ENCODE data around the gene SLC6A7. TPM values are rescaled to one million over a fixed set of nuclear protein-coding genes. Genes with fewer than 3 reads are reported as not detected.

The SLC6A7 gene
- total RNA-seq, 2 donors from 2014 or later = not detected

GRCh38 chr5:150172556-150172955 is 17.3 kb upstream of the SLC6A7 start:
- ATAC-seq = no peak
- Mint-ChIP-seq H3K36me3 (no peaks in the 10 kb centered on the region), H3K4me1 (ENCODE audit: low read depth in 2 of 2) (peaks cover 0 to 5% of the 10 kb centered on the region in 2 donors), H3K4me3 (no peak overlapping the region), H3K27me3 (peaks cover 26% of the 10 kb centered on the region in 2 donors), H3K27ac (no peak overlapping the region), H3K9me3 (no peaks in the 10 kb centered on the region)
- no peak for DNase-seq (ENCODE audit: low spot score)

DNA sequence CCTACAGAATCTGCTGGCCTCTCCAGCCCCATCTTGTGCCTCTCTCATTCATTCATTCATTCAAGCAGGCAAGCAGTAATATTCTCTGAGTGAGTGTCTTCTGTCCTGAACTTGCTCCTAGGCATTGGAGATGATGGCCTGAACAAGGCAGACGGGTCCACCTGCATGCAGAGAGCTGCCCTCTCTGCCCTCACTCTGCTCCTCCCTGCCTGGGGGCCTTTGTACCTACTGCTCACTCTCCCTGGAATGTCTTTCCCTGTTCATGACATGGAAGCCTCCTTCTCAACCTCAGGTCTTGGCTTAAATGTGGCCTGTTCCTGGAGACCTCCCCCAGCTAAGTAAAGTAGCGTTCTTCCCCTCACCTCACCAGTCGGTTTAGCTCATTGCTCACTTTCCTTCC is 16.7 kb upstream of the SLC6A7 start:
- no peaks in the 10 kb centered on the region for H3K36me3 Mint-ChIP-seq
- no peak overlapping the region for H3K4me3 Mint-ChIP-seq
- no peaks in the 10 kb centered on the region for H3K9me3 Mint-ChIP-seq
- ATAC-seq = no peak
- peaks cover 0 to 3% of the 10 kb centered on the region in 2 donors for H3K4me1 Mint-ChIP-seq (ENCODE audit: low read depth in 2 of 2)
- no peak for DNase-seq (ENCODE audit: low spot score)
- no peak overlapping the region for H3K27ac Mint-ChIP-seq
- H3K27me3 Mint-ChIP-seq = peaks cover 23 to 25% of the 10 kb centered on the region in 2 donors

GRCh38 chr5:150174285-150174684 is 15.6 kb upstream of the SLC6A7 start:
- Mint-ChIP-seq H3K9me3 (no peaks in the 10 kb centered on the region), H3K4me1 (ENCODE audit: low read depth in 2 of 2) (no peaks in the 10 kb centered on the region), H3K27me3 (peaks cover 17% of the 10 kb centered on the region in 2 donors), H3K4me3 (no peak overlapping the region), H3K36me3 (no peaks in the 10 kb centered on the region), H3K27ac (no peak overlapping the region)
- DNase-seq (ENCODE audit: low spot score) = no peak
- ATAC-seq = no peak

DNA sequence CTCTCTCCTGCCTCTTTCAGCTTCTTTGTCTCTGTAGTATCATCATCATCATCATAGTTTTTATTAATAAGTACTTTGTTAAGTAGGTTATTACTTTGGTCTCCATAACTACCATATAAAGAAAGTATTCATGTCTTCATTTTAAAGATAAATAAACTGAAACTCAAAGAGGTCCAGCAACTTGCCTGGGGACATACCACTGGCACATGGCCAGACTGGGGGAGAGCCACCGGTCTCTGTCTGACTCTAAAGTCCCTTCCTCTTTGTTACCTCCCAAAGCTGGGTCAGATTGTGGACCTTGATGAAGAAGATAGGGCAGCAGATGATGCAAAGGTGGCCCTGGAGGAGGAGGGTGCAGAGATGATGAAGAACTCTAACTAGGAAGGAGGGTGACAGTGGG is 14.8 kb upstream of the SLC6A7 start:
- no peak overlapping the region for H3K27ac Mint-ChIP-seq
- no peak overlapping the region for H3K4me3 Mint-ChIP-seq
- DNase-seq (ENCODE audit: low spot score) = no peak
- no peaks in the 10 kb centered on the region for H3K9me3 Mint-ChIP-seq
- H3K4me1 Mint-ChIP-seq (ENCODE audit: low read depth in 2 of 2) = no peaks in the 10 kb centered on the region
- peaks cover 13 to 15% of the 10 kb centered on the region in 2 donors for H3K27me3 Mint-ChIP-seq
- ATAC-seq = no peak
- no peaks in the 10 kb centered on the region for H3K36me3 Mint-ChIP-seq

GRCh38 chr5:150175536-150175935 is 14.3 kb upstream of the SLC6A7 start:
- DNase-seq (ENCODE audit: low spot score) = no peak
- H3K9me3 Mint-ChIP-seq = no peaks in the 10 kb centered on the region
- no peaks in the 10 kb centered on the region for H3K4me1 Mint-ChIP-seq (ENCODE audit: low read depth in 2 of 2)
- H3K36me3 Mint-ChIP-seq = no peaks in the 10 kb centered on the region
- peak in 1 of 2 donors; percentile 28 for ATAC-seq
- H3K4me3 Mint-ChIP-seq = no peak overlapping the region
- peaks cover 8 to 11% of the 10 kb centered on the region in 2 donors for H3K27me3 Mint-ChIP-seq
- H3K27ac Mint-ChIP-seq = no peak overlapping the region

GRCh38 chr5:150176745-150177477 is 13.0 kb upstream of the SLC6A7 start:
- Mint-ChIP-seq H3K4me3 (no peak overlapping the region), H3K27ac (no peak overlapping the region), H3K4me1 (ENCODE audit: low read depth in 2 of 2) (no peaks in the 10 kb centered on the region), H3K27me3 (peaks cover 5 to 9% of the 10 kb centered on the region in 2 donors), H3K36me3 (no peaks in the 10 kb centered on the region), H3K9me3 (no peaks in the 10 kb centered on the region)
- DNase-seq (ENCODE audit: low spot score) (no peak), ATAC-seq (peak in 1 of 2 donors; percentile 17)

DNA sequence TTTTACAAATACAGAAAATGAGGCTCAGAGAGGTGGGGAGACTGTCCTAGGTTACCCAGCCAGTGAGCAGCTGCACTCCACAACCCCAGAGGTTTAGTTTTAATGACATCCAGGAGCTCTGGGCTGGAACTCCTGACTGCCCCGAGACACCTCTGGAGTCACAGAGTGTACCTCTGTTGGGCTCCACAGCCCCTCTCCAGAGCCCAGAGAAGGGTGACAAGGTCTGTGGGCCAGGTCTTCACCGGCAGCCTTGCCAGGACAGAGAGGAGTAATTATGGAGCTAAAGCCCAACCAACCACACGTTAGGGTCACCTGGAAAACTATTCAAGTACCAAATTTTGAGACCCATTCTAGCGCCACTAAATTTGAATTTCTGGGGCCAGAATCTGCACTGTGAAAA is 12.1 kb upstream of the SLC6A7 start:
- no peak for ATAC-seq
- H3K27ac Mint-ChIP-seq = no peak overlapping the region
- DNase-seq (ENCODE audit: low spot score) = no peak
- H3K4me3 Mint-ChIP-seq = no peak overlapping the region
- no peaks in the 10 kb centered on the region for H3K36me3 Mint-ChIP-seq
- peaks cover 0 to 7% of the 10 kb centered on the region in 2 donors for H3K27me3 Mint-ChIP-seq
- H3K9me3 Mint-ChIP-seq = no peaks in the 10 kb centered on the region
- no peaks in the 10 kb centered on the region for H3K4me1 Mint-ChIP-seq (ENCODE audit: low read depth in 2 of 2)

- ATAC-seq (no peak), DNase-seq (ENCODE audit: low spot score) (no peak)
- H3K27ac Mint-ChIP-seq = no peak overlapping the region
- no peaks in the 10 kb centered on the region for H3K4me1 Mint-ChIP-seq (ENCODE audit: low read depth in 2 of 2)
- no peaks in the 10 kb centered on the region for H3K36me3 Mint-ChIP-seq
- H3K27me3 Mint-ChIP-seq = peaks cover 0 to 10% of the 10 kb centered on the region in 2 donors
- no peak overlapping the region for H3K4me3 Mint-ChIP-seq
- no peaks in the 10 kb centered on the region for H3K9me3 Mint-ChIP-seq
Observed at GRCh38 chr5:150178262-150178661, 11.6 kb upstream of the SLC6A7 start.

GRCh38 chr5:150179019-150179620 is 10.7 kb upstream of the SLC6A7 start:
- ATAC-seq (no peak), DNase-seq (ENCODE audit: low spot score) (no peak)
- Mint-ChIP-seq H3K9me3 (no peaks in the 10 kb centered on the region), H3K27me3 (peaks cover 0 to 10% of the 10 kb centered on the region in 2 donors), H3K4me1 (ENCODE audit: low read depth in 2 of 2) (no peaks in the 10 kb centered on the region), H3K4me3 (no peak overlapping the region), H3K27ac (no peak overlapping the region), H3K36me3 (no peaks in the 10 kb centered on the region)

DNA sequence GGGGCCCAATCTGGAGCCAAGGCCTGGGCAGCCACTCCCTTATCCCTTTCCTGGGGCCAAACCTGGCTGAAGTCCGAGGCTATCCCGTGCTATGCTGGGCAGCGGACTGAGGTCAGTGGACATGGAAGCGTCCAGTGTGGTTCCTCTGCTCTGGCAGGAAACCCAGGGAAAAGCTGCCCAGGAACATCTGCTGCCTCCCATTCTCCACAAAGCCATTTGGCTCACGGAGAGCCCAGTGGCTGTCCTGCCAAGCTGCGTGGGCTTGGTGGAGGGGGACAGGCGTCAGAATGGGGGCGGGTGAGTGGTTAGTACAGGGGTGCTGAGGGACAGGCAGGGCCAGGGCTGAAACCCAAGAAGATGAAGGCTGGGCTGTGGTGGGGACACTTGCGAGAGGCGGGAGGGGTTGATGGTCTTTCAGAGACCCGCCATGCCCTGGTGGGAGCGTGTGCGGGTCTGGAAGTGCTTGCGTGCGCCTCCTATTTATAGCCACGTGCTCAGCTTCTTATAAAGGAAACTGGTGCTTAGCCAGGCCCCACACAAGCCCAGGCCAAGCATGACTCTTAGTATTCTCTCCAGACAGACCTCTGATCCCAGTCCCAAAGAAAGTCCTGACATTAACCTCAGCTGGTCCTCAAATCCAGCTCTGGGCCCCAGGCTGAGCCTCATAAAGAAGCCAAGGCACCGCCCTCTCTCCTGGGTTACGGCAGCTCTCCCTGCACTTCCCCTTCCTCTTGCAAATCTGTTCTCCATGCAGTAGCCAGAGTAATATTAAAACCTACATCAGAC is 9.4 kb upstream of the SLC6A7 start:
- no peak for ATAC-seq
- Mint-ChIP-seq H3K4me1 (ENCODE audit: low read depth in 2 of 2) (no peaks in the 10 kb centered on the region), H3K27ac (no peak overlapping the region)

DNA sequence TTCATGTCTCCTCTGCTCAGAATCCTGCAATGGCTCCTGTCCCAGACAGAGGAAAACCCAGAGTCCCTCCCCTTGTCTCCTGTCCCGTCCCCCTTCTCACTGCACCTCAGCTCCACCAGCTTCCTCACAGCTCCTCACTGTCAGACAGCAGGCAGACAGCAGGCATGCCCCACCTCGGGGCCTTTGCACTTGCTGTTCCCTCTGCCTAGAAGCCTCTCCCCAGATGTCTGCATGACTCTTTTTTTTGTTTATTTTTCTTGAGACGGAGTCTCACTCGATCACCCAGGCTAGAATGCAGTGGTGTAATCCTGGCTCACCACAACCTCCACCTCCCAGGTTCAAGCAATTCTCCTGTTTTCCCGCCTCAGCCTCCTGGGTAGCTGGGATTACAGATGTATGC is 8.8 kb upstream of the SLC6A7 start:
- peaks cover 0 to 10% of the 10 kb centered on the region in 2 donors for H3K27me3 Mint-ChIP-seq
- no peaks in the 10 kb centered on the region for H3K9me3 Mint-ChIP-seq
- DNase-seq (ENCODE audit: low spot score) (no peak), ATAC-seq (no peak)
- H3K4me3 Mint-ChIP-seq = no peak overlapping the region
- H3K27ac Mint-ChIP-seq = no peak overlapping the region
- H3K4me1 Mint-ChIP-seq (ENCODE audit: low read depth in 2 of 2) = no peaks in the 10 kb centered on the region
- no peaks in the 10 kb centered on the region for H3K36me3 Mint-ChIP-seq

More for the DNA sequence above, 9.4 kb upstream of the SLC6A7 start:
- H3K4me3 Mint-ChIP-seq = no peak overlapping the region
- no peaks in the 10 kb centered on the region for H3K36me3 Mint-ChIP-seq
- H3K27me3 Mint-ChIP-seq = peaks cover 0 to 10% of the 10 kb centered on the region in 2 donors
- no peaks in the 10 kb centered on the region for H3K9me3 Mint-ChIP-seq
- DNase-seq (ENCODE audit: low spot score) = no peak

- H3K4me3 Mint-ChIP-seq = no peak overlapping the region
- DNase-seq (ENCODE audit: low spot score) (no peak), ATAC-seq (no peak)
- no peaks in the 10 kb centered on the region for H3K9me3 Mint-ChIP-seq
- H3K36me3 Mint-ChIP-seq = no peaks in the 10 kb centered on the region
- no peaks in the 10 kb centered on the region for H3K4me1 Mint-ChIP-seq (ENCODE audit: low read depth in 2 of 2)
- H3K27me3 Mint-ChIP-seq = peaks cover 0 to 12% of the 10 kb centered on the region in 2 donors
- H3K27ac Mint-ChIP-seq = no peak overlapping the region
Observed at GRCh38 chr5:150181766-150182545, 7.9 kb upstream of the SLC6A7 start.

DNA sequence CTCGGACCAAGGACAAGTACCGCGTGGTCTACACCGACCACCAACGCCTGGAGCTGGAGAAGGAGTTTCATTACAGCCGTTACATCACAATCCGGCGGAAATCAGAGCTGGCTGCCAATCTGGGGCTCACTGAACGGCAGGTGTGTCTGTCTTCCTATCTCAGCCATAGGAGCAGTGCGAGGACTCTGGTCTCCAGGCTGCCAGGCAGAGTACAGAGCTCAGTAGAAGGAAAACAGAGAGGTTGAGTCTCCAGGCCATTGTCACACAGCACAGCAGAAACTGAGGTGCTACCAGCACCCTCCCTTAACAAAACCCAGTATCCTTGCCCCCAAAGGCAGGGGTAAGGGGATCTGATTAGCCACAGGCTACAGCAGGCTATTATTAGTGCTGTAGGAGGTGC is 7.1 kb upstream of the SLC6A7 start:
- Mint-ChIP-seq H3K4me3 (no peak overlapping the region), H3K27me3 (peaks cover 0 to 17% of the 10 kb centered on the region in 2 donors), H3K27ac (no peak overlapping the region)

More for the DNA sequence above, 7.1 kb upstream of the SLC6A7 start:
- ATAC-seq = peak in 1 of 2 donors; percentile 3
- Mint-ChIP-seq H3K36me3 (no peaks in the 10 kb centered on the region), H3K4me1 (ENCODE audit: low read depth in 2 of 2) (no peaks in the 10 kb centered on the region), H3K9me3 (no peaks in the 10 kb centered on the region)
- no peak for DNase-seq (ENCODE audit: low spot score)

Measured in natural killer cell treated with Interleukin-12 subunit alpha and Interleukin-12 subunit beta and Interleukin-15 and Interleukin-18, amount 100 ng/mL, for 72 hours (primary cell).